H1 (cell line): ENCODE data around the gene ATG4C. TPM values are rescaled to one million over a fixed set of nuclear protein-coding genes. Genes with fewer than 3 reads are reported as not detected.

Experiments
- CTCF ChIA-PET: fragments of 300-600 bp; sonication (Branson Sonifier 250); formaldehyde crosslinking; loops from one replicate; lab custom pipeline; 2021; ENCODE audit not compliant: partially characterized antibody; lab: Charles Lee
- POLR2A ChIA-PET: fragments of 300-600 bp; sonication (Branson Sonifier 250); formaldehyde crosslinking; loops from one replicate; lab custom pipeline; 2021; ENCODE audit warnings: inconsistent platforms; ENCODE audit not compliant: partially characterized antibody; lab: Charles Lee
- DNase-seq, 2 experiments: peaks; one replicate each; pipeline versions ENCODE4 v3.0.0 to v3.0.0-alpha.2; 2010 to 2022; ENCODE audit warnings: low spot score in 2 of 2, low read depth in 1 of 2, mixed read lengths in 1 of 2
- FAIRE-seq: peaks from 2 replicates; lab custom pipeline; 2011; peaks lifted over from hg19 to GRCh38; lab: Jason Lieb, UNC
- H2AFZ ChIP-seq: 2 replicates; pipeline ENCODE4 v1.8.1; 2012; ENCODE audit warnings: low read length, inconsistent platforms
- H2AK5ac ChIP-seq: 2 replicates; pipeline ENCODE4 v1.6.1; 2013; ENCODE audit warnings: low read depth, low read length
- H2BK120ac ChIP-seq: replicated peaks from 2 replicates; pipeline ENCODE3; 2013; ENCODE audit warnings: low read depth, low read length, inconsistent platforms
- H2BK12ac ChIP-seq: 2 replicates; pipeline ENCODE4 v1.6.1; 2013; ENCODE audit warnings: low read depth, low read length
- H2BK15ac ChIP-seq: 2 replicates; pipeline ENCODE4 v1.6.1; 2013; ENCODE audit warnings: low read length
- H2BK20ac ChIP-seq: 2 replicates; pipeline ENCODE4 v1.6.1; 2013; ENCODE audit warnings: low read length
- H2BK5ac ChIP-seq: 2 replicates; pipeline ENCODE4 v1.6.1; 2013; ENCODE audit warnings: low read depth, low read length
- H3K14ac ChIP-seq: 2 replicates; pipeline ENCODE4 v1.6.1; 2013; ENCODE audit warnings: inconsistent platforms; ENCODE audit not compliant: insufficient read length
- H3K18ac ChIP-seq: 2 replicates; pipeline ENCODE4 v1.6.1; 2013; ENCODE audit warnings: low read length; ENCODE audit errors: extremely low read depth
- H3K23ac ChIP-seq: 2 replicates; pipeline ENCODE4 v1.6.1; 2013; ENCODE audit warnings: inconsistent platforms; ENCODE audit not compliant: insufficient read length
- H3K23me2 ChIP-seq: 2 replicates; pipeline ENCODE4 v1.6.1; 2013; ENCODE audit warnings: low read depth, low read length
- H3K27ac ChIP-seq: 2 replicates; pipeline ENCODE4 v1.6.1; 2011; ENCODE audit warnings: low read depth, low read length, inconsistent platforms
- H3K27me3 ChIP-seq, 4 experiments: replicated peaks in 1 of 4; 1 replicate in 1 of 4; 2 replicates in 3 of 4; pipeline versions ENCODE4 v1.6.1 to v1.8.1; 2011 to 2013; ENCODE audit warnings: low read length in 3 of 4, mild to moderate bottlenecking in 3 of 4, inconsistent platforms in 2 of 4, mixed read lengths in 2 of 4, moderate library complexity in 1 of 4; ENCODE audit not compliant: control insufficient read depth in 3 of 4, insufficient read depth in 3 of 4; ENCODE audit errors: extremely low read depth in 1 of 4
- H3K36me3 ChIP-seq, 4 experiments: 2 replicates each; pipeline versions ENCODE4 v1.6.1 to v1.8.1; 2011 to 2013; ENCODE audit warnings: mild to moderate bottlenecking in 4 of 4, low read length in 3 of 4, moderate library complexity in 2 of 4, control low read depth in 1 of 4, inconsistent platforms in 1 of 4; ENCODE audit not compliant: insufficient read depth in 4 of 4, control insufficient read depth in 2 of 4
- H3K4ac ChIP-seq: replicated peaks from 2 replicates; pipeline ENCODE3; 2013; ENCODE audit warnings: low read length, low read depth, mixed read lengths, inconsistent platforms; ENCODE audit not compliant: insufficient read length
- H3K4me1 ChIP-seq, 4 experiments: replicated peaks in 1 of 4; 1 replicate in 1 of 4; 2 replicates in 3 of 4; pipeline versions ENCODE4 v1.6.1 to v1.8.1; 2011 to 2013; ENCODE audit warnings: low read length in 3 of 4, inconsistent platforms in 2 of 4, mixed read lengths in 1 of 4; ENCODE audit not compliant: insufficient read depth in 4 of 4, control insufficient read depth in 3 of 4
- H3K4me2 ChIP-seq, 2 experiments: 2 replicates each; pipeline versions ENCODE4 v1.6.1 to v1.8.1; 2011 to 2013; ENCODE audit warnings: low read depth in 2 of 2, low read length in 2 of 2, control low read depth in 1 of 2, inconsistent platforms in 1 of 2, mild to moderate bottlenecking in 1 of 2; ENCODE audit not compliant: insufficient read depth in 1 of 2
- H3K4me3 ChIP-seq, 4 experiments: fragments of 200-600, 300-600 bp in 1 of 4; sonication (generic), shearing (Covaris generic), sonication (Bioruptor Twin) in 1 of 4; 2 replicates each; pipeline versions ENCODE4 v1.5.1 to v1.8.1; 2011 to 2016; ENCODE audit warnings: low read length in 4 of 4, low read depth in 3 of 4, control low read depth in 2 of 4, inconsistent platforms in 2 of 4, mild to moderate bottlenecking in 2 of 4, mixed read lengths in 1 of 4, moderate library complexity in 1 of 4; ENCODE audit not compliant: insufficient read depth in 2 of 4; ENCODE audit errors: extremely low read depth in 1 of 4
- H3K56ac ChIP-seq: replicated peaks from 2 replicates; pipeline ENCODE3; 2013; ENCODE audit warnings: low read depth, mild to moderate bottlenecking, mixed read lengths, low read length, inconsistent platforms; ENCODE audit not compliant: insufficient read length
- H3K79me1 ChIP-seq: 2 replicates; pipeline ENCODE4 v1.6.1; 2013; ENCODE audit warnings: low read depth, low read length, control low read depth
- H3K79me2 ChIP-seq, 2 experiments: 2 replicates each; pipeline versions ENCODE4 v1.6.1 to v1.8.1; 2012 to 2013; ENCODE audit warnings: low read length in 2 of 2, mild to moderate bottlenecking in 2 of 2, inconsistent platforms in 1 of 2; ENCODE audit not compliant: insufficient read depth in 2 of 2, control insufficient read depth in 1 of 2
- H3K9ac ChIP-seq, 4 experiments: replicated peaks in 1 of 4; 1 replicate in 1 of 4; 2 replicates in 3 of 4; pipeline versions ENCODE4 v1.6.1 to v1.8.1; 2011 to 2013; ENCODE audit warnings: low read depth in 3 of 4, low read length in 3 of 4, control low read depth in 2 of 4, mild to moderate bottlenecking in 2 of 4, moderate library complexity in 2 of 4, inconsistent platforms in 1 of 4; ENCODE audit errors: extremely low read depth in 1 of 4
- H3K9me3 ChIP-seq, 2 experiments: 2 replicates each; pipeline versions ENCODE4 v1.6.1 to v1.8.1; 2012 to 2013; ENCODE audit warnings: mild to moderate bottlenecking in 2 of 2, moderate library complexity in 2 of 2, control low read depth in 1 of 2, inconsistent platforms in 1 of 2, low read depth in 1 of 2, low read length in 1 of 2, mixed read lengths in 1 of 2; ENCODE audit not compliant: insufficient read depth in 2 of 2
- H4K20me1 ChIP-seq, 2 experiments: replicated peaks in 1 of 2; 2 replicates each; pipeline versions ENCODE3 to v1.8.1; 2011 to 2013; ENCODE audit warnings: inconsistent platforms in 2 of 2, low read length in 2 of 2, mild to moderate bottlenecking in 1 of 2; ENCODE audit not compliant: insufficient read depth in 2 of 2, control insufficient read depth in 1 of 2
- H4K5ac ChIP-seq: 2 replicates; pipeline ENCODE4 v1.6.1; 2013; ENCODE audit warnings: low read length, low read depth, mixed read lengths, inconsistent platforms; ENCODE audit not compliant: insufficient read length
- H4K8ac ChIP-seq: 2 replicates; pipeline ENCODE4 v1.8.0; 2013; ENCODE audit warnings: mild to moderate bottlenecking, moderate library complexity, low read length, inconsistent platforms; ENCODE audit not compliant: insufficient read depth; ENCODE audit errors: extremely low read depth
- H4K91ac ChIP-seq: replicated peaks from 2 replicates; pipeline ENCODE3; 2013; ENCODE audit warnings: low read length, mixed read lengths, inconsistent platforms; ENCODE audit not compliant: insufficient read length
- CTCF ChIP-seq, 3 experiments: IDR thresholded peaks; 1 replicate in 2 of 3; 2 replicates in 1 of 3; pipeline versions ENCODE4 v1.5.1 to v1.6.1; 2011; ENCODE audit warnings: low read length in 3 of 3, mild to moderate bottlenecking in 3 of 3, inconsistent platforms in 2 of 3, low read depth in 1 of 3, moderate library complexity in 1 of 3; ENCODE audit not compliant: insufficient read depth in 1 of 3; ENCODE audit errors: control extremely low read depth in 1 of 3
- EZH2 ChIP-seq: fragments of 200-600 bp; sonication (generic); IDR thresholded peaks from 2 replicates; pipeline ENCODE4 v1.7.1; 2012; ENCODE audit warnings: low read depth, mild to moderate bottlenecking, moderate library complexity, low read length, inconsistent platforms; ENCODE audit not compliant: severe bottlenecking
- HDAC6 ChIP-seq: IDR thresholded peaks from one replicate; pipeline ENCODE4 v1.7.1; 2012; ENCODE audit warnings: low read depth, mild to moderate bottlenecking, inconsistent platforms, low read length, moderate library complexity
- JUND ChIP-seq: IDR thresholded peaks from 2 replicates; pipeline ENCODE4 v1.6.1; 2011; ENCODE audit warnings: mild to moderate bottlenecking, improper control_type of control experiment, low read length
- KDM1A ChIP-seq: fragments of 200-600, 300-600 bp; sonication (generic); IDR thresholded peaks from 2 replicates; pipeline ENCODE4 v1.7.1; 2016; ENCODE audit warnings: mild to moderate bottlenecking, low read length, borderline replicate concordance
- MAFK ChIP-seq: IDR thresholded peaks from 2 replicates; pipeline ENCODE4 v1.6.1; 2012; ENCODE audit warnings: low read depth, mild to moderate bottlenecking, improper control_type of control experiment, low read length
- NRF1 ChIP-seq: IDR thresholded peaks from 2 replicates; pipeline ENCODE4 v1.6.1; 2011; ENCODE audit warnings: mild to moderate bottlenecking, low read depth, low read length, improper control_type of control experiment
- POLR2A ChIP-seq, 2 experiments: IDR thresholded peaks; 1 replicate in 1 of 2; 2 replicates in 1 of 2; pipeline ENCODE4 v1.6.1; 2011; ENCODE audit warnings: low read depth in 2 of 2, low read length in 2 of 2, mild to moderate bottlenecking in 2 of 2; ENCODE audit errors: control extremely low read depth in 1 of 2
- RXRA ChIP-seq: IDR thresholded peaks from 2 replicates; pipeline ENCODE4 v1.6.1; 2011; ENCODE audit warnings: low read depth, mild to moderate bottlenecking, low read length, moderate library complexity; ENCODE audit not compliant: insufficient read depth
- SRF ChIP-seq: IDR thresholded peaks from 2 replicates; pipeline ENCODE4 v1.6.1; 2011; ENCODE audit warnings: mild to moderate bottlenecking, low read depth, low read length, moderate library complexity
- SUZ12 ChIP-seq: fragments of 200-600 bp; sonication (generic); IDR thresholded peaks from 2 replicates; pipeline ENCODE4 v1.6.1; 2012; ENCODE audit warnings: mild to moderate bottlenecking, inconsistent platforms, low read length, moderate library complexity, mixed read lengths
- WGBS, 2 experiments: shearing (Covaris generic) in 1 of 2; methylation state at CpG; one replicate each; pipeline versions ENCODE4 v1.1.6 to v1.1.7; 2013 to 2015; ENCODE audit warnings: low lambda C conversion rate in 2 of 2, mixed read lengths in 2 of 2, inconsistent platforms in 1 of 2, low coverage in 1 of 2, missing lambda C conversion rate in 1 of 2; ENCODE audit not compliant: insufficient replicate concordance in 2 of 2, insufficient coverage in 1 of 2, insufficient read length in 1 of 2; ENCODE audit errors: extremely low coverage in 1 of 2, missing lambda C conversion rate in 1 of 2; 5-methylcytosine and 5-hydroxymethylcytosine counted together
- polyA plus RNA-seq, 7 experiments: library from polyadenylated mRNA; depleted of rRNA in 3 of 7; stranded (reverse) in 5 of 7; unstranded in 2 of 7; fragments of >200 nt in 5 of 7; fragments of 200-250 nt in 2 of 7; gene quantifications; 1 replicate in 5 of 7; 2 replicates in 1 of 7; 4 replicates in 1 of 7; pipeline versions ENCODE4 v1.2.1 to v1.2.3, GENCODE V29; 2011 to 2013; ENCODE audit warnings: missing spikeins in 2 of 7, mixed read lengths in 2 of 7
- total RNA-seq: library from RNA; stranded (reverse); fragmentation: NEBNext Ultra II Directional; extraction: Animal tissue kit (Norgen Biotek cat#: 25700); gene quantifications from 2 replicates; pipeline ENCODE4 v1.2.1, GENCODE V29; 2021

ATG4C gene
- total and polyA plus RNA-seq, 2 of the 8 experiments (the other 6 are each of a cell fraction or from before 2014, with no cell fraction given) = 5.1 to 22.2 TPM

- H2AFZ ChIP-seq = no peak overlapping the region
- H3K9me3 ChIP-seq = no peaks in the 10 kb centered on the region
- CTCF ChIA-PET = no interaction called here
- no peak overlapping the region for H4K5ac ChIP-seq
- no peak overlapping the region for H3K4me3 ChIP-seq
- no peaks in the 10 kb centered on the region for H4K20me1 ChIP-seq
- H3K23ac ChIP-seq = no peak overlapping the region
- FAIRE-seq (no peak), DNase-seq (no peak)
- no peak overlapping the region for H2BK20ac ChIP-seq
- no peak overlapping the region for H2AK5ac ChIP-seq
- H3K4me2 ChIP-seq = no peak overlapping the region
- H2BK120ac ChIP-seq = no peak overlapping the region
- H3K9ac ChIP-seq = no peak overlapping the region
- 0 out of 4 replicates have a peak, but pooled peaks cover 0 to 7% of the 10 kb centered on the region in 2 experiments for H3K79me2 ChIP-seq
- no peak overlapping the region for H2BK12ac ChIP-seq
- no peak overlapping the region for H3K27ac ChIP-seq
- H2BK5ac ChIP-seq = no peak overlapping the region
- H4K91ac ChIP-seq = no peak overlapping the region
- no peak overlapping the region for H4K8ac ChIP-seq
- H3K14ac ChIP-seq = no peak overlapping the region
- H3K36me3 ChIP-seq = peaks cover 0 to 4% (median 0%) of the 10 kb centered on the region in 4 experiments; a peak in 1 of 8 replicates
- WGBS, 2 experiments = 98% methylated on average over 2 of the region's 2 CpGs; no CpG with 5 or more reads in 1 of the 2 experiments
- no peak overlapping the region for H2BK15ac ChIP-seq
- H3K79me1 ChIP-seq = no peaks in the 10 kb centered on the region
- POLR2A ChIA-PET = no interaction called here
- H3K18ac ChIP-seq = no peak overlapping the region
- no peak overlapping the region for H3K4ac ChIP-seq
- H3K23me2 ChIP-seq = no peaks in the 10 kb centered on the region
- H3K56ac ChIP-seq = no peak overlapping the region
- H3K27me3 ChIP-seq = no peaks in the 10 kb centered on the region
- H3K4me1 ChIP-seq = no peaks in the 10 kb centered on the region
- TF ChIP-seq KDM1A = no peak
- TF ChIP-seq HDAC6 = no peak
- TF ChIP-seq EZH2 = no peak
- TF ChIP-seq MAFK = no peak
- no peak for TF ChIP-seq POLR2A (IDR thresholded peaks at IDR 0.05; ENCODE audit: control extremely low read depth in 1 of 2, low read depth in 2 of 2, low read length in 2 of 2)
- TF ChIP-seq SRF = no peak
- no peak for TF ChIP-seq CTCF (IDR thresholded peaks at IDR 0.05; ENCODE audit: control extremely low read depth in 1 of 3, insufficient read depth in 1 of 3, low read depth in 1 of 3, low read length in 3 of 3)
- no peak for TF ChIP-seq SUZ12
- no peak for TF ChIP-seq JUND
- no peak for TF ChIP-seq RXRA
- no peak for TF ChIP-seq NRF1
Measured at GRCh38 chr1:62799688-62800087, 15.8 kb downstream of the ATG4C start.
